ENCODE data around the gene PDE6G. TPM values are rescaled to one million over a fixed set of nuclear protein-coding genes. Genes with fewer than 3 reads are reported as not detected.
"Not testable (repeated sequence)": the region's sequence is repeated elsewhere in the genome, so short reads cannot be mapped to it uniquely, and the experiment has no call there.

Gene PDE6G
- total and polyA plus RNA-seq, 3 experiments from 2014 or later = 1.5 to 2.2 (median 1.9) TPM

GRCh38 chr17:81635431-81635830 lies 20.9 kb downstream of the PDE6G start:
- no peak overlapping the region for H3K27ac ChIP-seq (ENCODE audit: low read depth, low read length)
- H3K27ac Mint-ChIP-seq = peak overlapping the region in 7 of 8 donors; percentile 50 to 95 (median 90)
- CTCF ChIA-PET = no interaction called here
- peaks cover 20% of the 10 kb centered on the region for H3K4me1 ChIP-seq (ENCODE audit: insufficient read depth, low read length)
- no peak overlapping the region for H3K4me3 ChIP-seq (ENCODE audit: low read length)
- H3K9me3 ChIP-seq (ENCODE audit: low read length) = no peaks in the 10 kb centered on the region
- peaks cover 21 to 29% (median 23%) of the 10 kb centered on the region in 3 donors for H3K4me1 Mint-ChIP-seq
- no peaks in the 10 kb centered on the region for H3K36me3 ChIP-seq (ENCODE audit: insufficient read depth, low read length)
- peaks cover 0 to 12% (median 0%) of the 10 kb centered on the region in 3 donors for H3K36me3 Mint-ChIP-seq
- peak overlapping the region; percentile 88 to 95 (median 94) for H3K4me3 Mint-ChIP-seq
- H3K27me3 Mint-ChIP-seq = no peaks in the 10 kb centered on the region
- DNase-seq = no peak
- no peaks in the 10 kb centered on the region for H3K27me3 ChIP-seq (ENCODE audit: insufficient read depth, low read length, poor library complexity, severe bottlenecking)
- no peaks in the 10 kb centered on the region for H3K9me3 Mint-ChIP-seq
- POLR2A ChIA-PET = no interaction called here

DNA sequence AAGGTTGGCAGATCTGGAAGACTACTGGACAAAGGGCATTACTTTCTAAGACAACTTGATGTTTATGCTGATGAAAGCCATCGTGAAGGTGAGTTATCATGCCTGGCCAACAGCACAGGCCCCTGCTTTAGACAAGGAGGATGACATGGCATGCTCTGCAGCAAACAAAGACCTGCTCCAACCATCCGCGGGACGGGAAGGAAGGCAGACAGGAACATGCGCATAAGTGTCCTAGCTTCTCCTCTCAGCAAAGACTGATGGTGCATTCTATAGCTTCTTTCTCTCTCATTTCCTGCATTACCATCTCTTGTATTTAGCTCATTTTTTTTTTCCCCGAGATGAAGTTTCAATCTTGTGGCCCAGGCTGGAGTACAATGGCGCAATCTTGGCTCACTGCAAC lies 24.9 kb downstream of the PDE6G start:
- Histone ChIP-seq H3K9me3 (ENCODE audit: low read length) (no peaks in the 10 kb centered on the region), H3K27me3 (ENCODE audit: insufficient read depth, low read length, poor library complexity, severe bottlenecking) (no peaks in the 10 kb centered on the region), H3K27ac (ENCODE audit: low read depth, low read length) (no peak overlapping the region), H3K4me3 (ENCODE audit: low read length) (no peak overlapping the region), H3K4me1 (ENCODE audit: insufficient read depth, low read length) (peaks cover 20% of the 10 kb centered on the region), H3K36me3 (ENCODE audit: insufficient read depth, low read length) (peaks cover 6% of the 10 kb centered on the region)
- H3K4me1 Mint-ChIP-seq = peaks cover 23 to 29% (median 28%) of the 10 kb centered on the region in 3 donors
- CTCF ChIA-PET = no interaction called here
- H3K27me3 Mint-ChIP-seq = no peaks in the 10 kb centered on the region
- DNase-seq = no peak
- POLR2A ChIA-PET = interaction anchor here (0.6 kb wide), 1 partner anchor 142 kb away, joined by 8 read pairs; no protein-coding TSS in a partner anchor
- no peaks in the 10 kb centered on the region for H3K9me3 Mint-ChIP-seq
- peak overlapping the region in 2 of 8 donors; percentile 83 to 90 for H3K27ac Mint-ChIP-seq
- H3K4me3 Mint-ChIP-seq = peak overlapping the region in 1 of 7 donors; percentile 34
- peaks cover 0 to 43% (median 2%) of the 10 kb centered on the region in 3 donors for H3K36me3 Mint-ChIP-seq

DNA sequence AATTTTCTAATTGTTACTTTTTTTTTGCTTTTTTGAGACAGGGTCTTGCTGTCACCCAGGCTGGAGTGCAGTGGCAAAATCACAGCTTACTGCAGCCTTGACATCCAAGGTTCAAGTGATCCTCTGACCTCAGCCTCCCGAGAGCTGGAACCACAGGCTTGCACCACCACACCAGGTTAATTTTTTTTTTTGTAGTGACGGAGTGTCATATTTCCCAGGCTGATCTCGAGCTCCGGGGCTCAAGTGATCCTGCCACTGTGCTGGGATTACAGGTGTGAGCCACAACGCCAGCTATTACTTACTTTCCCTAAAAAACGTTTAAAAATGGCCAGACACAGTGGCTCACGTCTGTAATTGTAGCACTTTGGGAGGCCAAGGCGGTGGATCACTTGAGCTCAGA lies 26.1 kb downstream of the PDE6G start:
- no peaks in the 10 kb centered on the region for H3K27me3 Mint-ChIP-seq
- no peak overlapping the region for H3K4me3 Mint-ChIP-seq
- ChIA-PET CTCF (no interaction called here), POLR2A (no interaction called here)
- H3K27me3 ChIP-seq (ENCODE audit: insufficient read depth, low read length, poor library complexity, severe bottlenecking) = no peaks in the 10 kb centered on the region
- H3K27ac ChIP-seq (ENCODE audit: low read depth, low read length) = no peak overlapping the region
- H3K9me3 ChIP-seq (ENCODE audit: low read length) = no peaks in the 10 kb centered on the region
- peaks cover 5 to 51% (median 10%) of the 10 kb centered on the region in 3 donors for H3K36me3 Mint-ChIP-seq
- DNase-seq = no peak
- no peak overlapping the region for H3K4me3 ChIP-seq (ENCODE audit: low read length)
- H3K36me3 ChIP-seq (ENCODE audit: insufficient read depth, low read length) = peaks cover 10% of the 10 kb centered on the region
- peaks cover 12 to 20% (median 19%) of the 10 kb centered on the region in 3 donors for H3K4me1 Mint-ChIP-seq
- H3K4me1 ChIP-seq (ENCODE audit: insufficient read depth, low read length) = peaks cover 8% of the 10 kb centered on the region
- H3K27ac Mint-ChIP-seq = no peak overlapping the region
- H3K9me3 Mint-ChIP-seq = peaks cover 0 to 1% (median 0%) of the 10 kb centered on the region in 5 donors

DNA sequence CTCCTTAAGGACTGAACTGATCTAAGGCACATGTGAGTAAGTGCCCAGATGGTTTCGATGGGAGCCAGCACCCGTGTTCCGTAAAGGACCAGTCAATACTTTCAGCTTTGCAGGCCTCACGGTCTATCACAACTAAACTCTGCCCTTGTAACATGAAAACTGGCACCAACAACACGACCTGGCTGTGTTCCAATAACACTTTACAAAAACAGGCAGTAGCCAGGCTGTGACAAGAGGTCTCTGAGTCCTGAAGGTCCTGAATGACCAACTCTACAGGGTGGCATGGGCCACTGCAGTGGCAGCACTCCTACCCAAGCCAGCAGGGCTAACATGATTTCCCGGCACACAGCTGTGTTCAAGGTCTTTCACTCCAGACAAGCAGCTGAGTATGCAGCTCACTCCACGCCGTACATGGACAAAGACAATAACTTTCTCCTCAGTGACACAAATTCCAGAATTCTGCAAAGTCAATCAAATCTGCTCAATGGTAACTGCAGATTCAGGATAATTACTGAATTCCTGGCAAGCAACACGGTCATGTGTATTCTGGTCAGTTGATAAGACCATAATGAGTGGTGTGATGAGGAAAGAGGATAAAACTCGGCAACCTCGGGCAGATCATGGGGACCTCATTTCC lies 34.7 kb downstream of the PDE6G start:
- no peaks in the 10 kb centered on the region for H3K4me1 ChIP-seq (ENCODE audit: insufficient read depth, low read length)
- CTCF ChIA-PET = interaction anchor here (1.5 kb wide), 1 partner anchor 21 kb away, joined by 4 read pairs; no protein-coding TSS in a partner anchor
- Mint-ChIP-seq H3K9me3 (peaks cover 0 to 7% (median 4%) of the 10 kb centered on the region in 5 donors), H3K36me3 (peaks cover 19 to 70% (median 31%) of the 10 kb centered on the region in 3 donors), H3K4me3 (no peak overlapping the region), H3K4me1 (peaks cover 15 to 24% (median 23%) of the 10 kb centered on the region in 3 donors), H3K27me3 (peaks cover 0 to 2% of the 10 kb centered on the region in 2 donors), H3K27ac (no peak overlapping the region)
- H3K9me3 ChIP-seq (ENCODE audit: low read length) = no peaks in the 10 kb centered on the region
- POLR2A ChIA-PET = no interaction called here
- DNase-seq = no peak
- no peaks in the 10 kb centered on the region for H3K27me3 ChIP-seq (ENCODE audit: insufficient read depth, low read length, poor library complexity, severe bottlenecking)
- no peak overlapping the region for H3K27ac ChIP-seq (ENCODE audit: low read depth, low read length)
- peaks cover 29% of the 10 kb centered on the region for H3K36me3 ChIP-seq (ENCODE audit: insufficient read depth, low read length)
- no peak overlapping the region for H3K4me3 ChIP-seq (ENCODE audit: low read length)

GRCh38 chr17:81618307-81618706 lies 38.0 kb downstream of the PDE6G start:
- H3K27ac Mint-ChIP-seq; H3K4me1 ChIP-seq (ENCODE audit: insufficient read depth, low read length); H3K9me3 ChIP-seq (ENCODE audit: low read length); POLR2A ChIA-PET; H3K27me3 Mint-ChIP-seq; H3K4me3 Mint-ChIP-seq; H3K9me3 Mint-ChIP-seq; DNase-seq; H3K27me3 ChIP-seq (ENCODE audit: insufficient read depth, low read length, poor library complexity, severe bottlenecking); H3K4me3 ChIP-seq (ENCODE audit: low read length); H3K27ac ChIP-seq (ENCODE audit: low read depth, low read length); CTCF ChIA-PET: not testable (repeated sequence)
- peaks cover 18 to 40% (median 32%) of the 10 kb centered on the region in 3 donors for H3K4me1 Mint-ChIP-seq
- peaks cover 3 to 65% (median 14%) of the 10 kb centered on the region in 3 donors for H3K36me3 Mint-ChIP-seq
- H3K36me3 ChIP-seq (ENCODE audit: insufficient read depth, low read length) = peaks cover 24% of the 10 kb centered on the region

DNA sequence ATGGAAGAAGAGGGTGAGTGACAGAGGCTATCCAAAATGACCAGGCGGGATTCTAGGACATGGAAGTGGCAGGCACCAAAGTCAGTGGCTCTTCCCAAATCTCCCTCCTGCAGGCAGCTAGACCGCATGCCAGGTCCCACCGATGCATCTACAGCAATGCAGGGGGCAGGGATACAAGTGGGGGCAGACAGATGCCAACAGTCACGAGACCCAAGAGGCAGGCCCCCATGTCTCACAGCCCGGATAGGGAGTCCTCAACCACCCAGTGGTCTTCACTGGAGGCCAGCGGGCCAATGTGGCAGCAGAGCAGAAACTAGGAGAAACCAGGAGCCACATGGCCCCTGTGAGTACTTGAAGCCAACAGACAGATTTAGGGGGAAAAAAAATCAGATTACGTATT lies 39.5 kb downstream of the PDE6G start:
- Histone ChIP-seq H3K4me3 (ENCODE audit: low read length) (no peak overlapping the region), H3K4me1 (ENCODE audit: insufficient read depth, low read length) (no peaks in the 10 kb centered on the region), H3K36me3 (ENCODE audit: insufficient read depth, low read length) (peaks cover 27% of the 10 kb centered on the region), H3K27ac (ENCODE audit: low read depth, low read length) (no peak overlapping the region), H3K27me3 (ENCODE audit: insufficient read depth, low read length, poor library complexity, severe bottlenecking) (no peaks in the 10 kb centered on the region), H3K9me3 (ENCODE audit: low read length) (no peaks in the 10 kb centered on the region)
- ChIA-PET CTCF (no interaction called here), POLR2A (no interaction called here)
- no peak overlapping the region for H3K4me3 Mint-ChIP-seq
- peak overlapping the region in 1 of 8 donors; percentile 23 for H3K27ac Mint-ChIP-seq
- H3K36me3 Mint-ChIP-seq = peaks cover 3 to 72% (median 14%) of the 10 kb centered on the region in 3 donors
- no peaks in the 10 kb centered on the region for H3K27me3 Mint-ChIP-seq
- H3K4me1 Mint-ChIP-seq = peaks cover 21 to 42% (median 36%) of the 10 kb centered on the region in 3 donors
- DNase-seq = no peak
- no peaks in the 10 kb centered on the region for H3K9me3 Mint-ChIP-seq

- Histone ChIP-seq H3K36me3 (ENCODE audit: insufficient read depth, low read length) (peaks cover 14% of the 10 kb centered on the region), H3K27me3 (ENCODE audit: insufficient read depth, low read length, poor library complexity, severe bottlenecking) (no peaks in the 10 kb centered on the region), H3K4me1 (ENCODE audit: insufficient read depth, low read length) (no peaks in the 10 kb centered on the region), H3K9me3 (ENCODE audit: low read length) (no peaks in the 10 kb centered on the region), H3K27ac (ENCODE audit: low read depth, low read length) (no peak overlapping the region), H3K4me3 (ENCODE audit: low read length) (no peak overlapping the region)
- Mint-ChIP-seq H3K27me3 (no peaks in the 10 kb centered on the region), H3K4me1 (peaks cover 19 to 36% (median 34%) of the 10 kb centered on the region in 3 donors), H3K27ac (peak overlapping the region in 4 of 8 donors; percentile 12 to 92 (median 54)), H3K9me3 (no peaks in the 10 kb centered on the region), H3K4me3 (peak overlapping the region in 1 of 7 donors; percentile 44), H3K36me3 (peaks cover 3 to 59% (median 8%) of the 10 kb centered on the region in 3 donors)
- CTCF ChIA-PET = no interaction called here
- DNase-seq = no peak
- POLR2A ChIA-PET = no interaction called here
Observed at GRCh38 chr17:81615401-81615930, 40.9 kb downstream of the PDE6G start.

DNA sequence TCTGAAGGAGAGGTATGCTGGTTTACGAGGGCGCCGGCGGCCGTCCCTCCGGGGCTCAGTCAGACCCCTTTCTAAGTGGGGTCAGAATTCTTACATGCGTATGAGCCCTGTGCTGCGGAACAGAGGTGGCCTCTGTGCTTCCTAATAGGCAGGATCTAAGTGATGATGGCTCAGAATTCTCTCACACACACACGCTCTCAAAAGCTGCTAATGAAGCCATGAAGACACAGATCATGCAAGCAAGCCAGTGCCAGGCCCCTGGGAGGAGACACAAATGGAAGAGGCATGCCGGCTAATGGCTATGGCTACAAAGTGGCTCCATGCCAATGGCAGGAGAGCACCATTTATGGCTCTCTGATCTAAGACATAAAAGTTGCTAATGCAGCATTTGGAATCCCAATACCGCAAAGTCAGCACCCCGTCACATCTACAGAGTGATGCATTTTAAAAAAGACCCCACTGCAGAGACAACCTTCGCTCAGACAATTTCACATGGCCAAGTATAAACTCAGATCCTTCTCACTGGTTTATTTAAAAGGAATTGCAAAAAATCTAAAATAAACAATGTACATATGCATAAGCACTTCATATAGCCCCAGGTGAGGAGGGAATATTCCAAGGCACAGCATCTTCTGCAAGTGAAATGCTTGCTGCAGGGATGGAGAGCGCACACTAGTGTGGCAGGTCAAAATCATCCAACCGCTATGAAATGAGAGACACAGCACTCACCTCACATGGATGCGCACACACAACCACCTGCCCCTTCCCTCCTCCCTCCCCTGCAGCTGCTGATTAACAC lies 44.0 kb downstream of the PDE6G start:
- ChIA-PET POLR2A (no interaction called here), CTCF (interaction anchor here (1.5 kb wide), 1 partner anchor 11 kb away, joined by 3 read pairs; no protein-coding TSS in a partner anchor)
- no peaks in the 10 kb centered on the region for H3K9me3 Mint-ChIP-seq

More for the DNA sequence above, 44.0 kb downstream of the PDE6G start:
- Mint-ChIP-seq H3K27ac (peak overlapping the region in 1 of 8 donors; percentile 9), H3K4me1 (peaks cover 21 to 39% (median 34%) of the 10 kb centered on the region in 3 donors), H3K27me3 (no peaks in the 10 kb centered on the region), H3K4me3 (no peak overlapping the region), H3K36me3 (peaks cover 7 to 74% (median 11%) of the 10 kb centered on the region in 3 donors)
- H3K36me3 ChIP-seq (ENCODE audit: insufficient read depth, low read length) = peaks cover 28% of the 10 kb centered on the region
- no peaks in the 10 kb centered on the region for H3K27me3 ChIP-seq (ENCODE audit: insufficient read depth, low read length, poor library complexity, severe bottlenecking)
- H3K4me3 ChIP-seq (ENCODE audit: low read length) = no peak overlapping the region
- no peaks in the 10 kb centered on the region for H3K9me3 ChIP-seq (ENCODE audit: low read length)
- no peak overlapping the region for H3K27ac ChIP-seq (ENCODE audit: low read depth, low read length)
- DNase-seq = no peak
- H3K4me1 ChIP-seq (ENCODE audit: insufficient read depth, low read length) = no peaks in the 10 kb centered on the region
